Measurements from ENCODE around the gene BIVM.

The BIVM gene

GRCh38 chr13:102793611-102794355 lies 5.1 kb upstream of the BIVM start:
- H3K27me3 ChIP-seq (ENCODE audit: insufficient read depth, low read length) = peaks cover 12% of the 10 kb centered on the region
- peaks cover 30% of the 10 kb centered on the region for H3K36me3 ChIP-seq (ENCODE audit: insufficient read depth, low read depth, low read length)
- peaks cover 15% of the 10 kb centered on the region; the same call in 1 of the 2 replicates for H3K4me1 ChIP-seq (ENCODE audit: insufficient read depth, low read length)
- H3K4me3 ChIP-seq (ENCODE audit: low read length) = peak overlapping the region; percentile 23; the same call in 1 of the 2 replicates
- no peak overlapping the region; the same call in 1 of the 2 replicates for H3K9ac ChIP-seq (ENCODE audit: low read depth, low read length)
- H3K27ac ChIP-seq (ENCODE audit: low read length) = no peak overlapping the region
- no peaks in the 10 kb centered on the region for H3K9me3 ChIP-seq (ENCODE audit: insufficient read depth, low read depth, low read length)

- no peaks in the 10 kb centered on the region for H3K9me3 ChIP-seq (ENCODE audit: insufficient read depth, low read depth, low read length)
- no peak overlapping the region for H3K27ac ChIP-seq (ENCODE audit: low read length)
- H3K9ac ChIP-seq (ENCODE audit: low read depth, low read length) = no peak overlapping the region; the same call in 1 of the 2 replicates
- no peaks in the 10 kb centered on the region for H3K36me3 ChIP-seq (ENCODE audit: insufficient read depth, low read depth, low read length)
- peaks cover 38% of the 10 kb centered on the region for H3K27me3 ChIP-seq (ENCODE audit: insufficient read depth, low read length)
- peaks cover under 1% of the 10 kb centered on the region; the same call in 1 of the 2 replicates for H3K4me1 ChIP-seq (ENCODE audit: insufficient read depth, low read length)
- peak overlapping the region; percentile 95 for H3K4me3 ChIP-seq (ENCODE audit: low read length)
Measured at GRCh38 chr13:102799426-102800144, 666 bp downstream of the BIVM start.

DNA sequence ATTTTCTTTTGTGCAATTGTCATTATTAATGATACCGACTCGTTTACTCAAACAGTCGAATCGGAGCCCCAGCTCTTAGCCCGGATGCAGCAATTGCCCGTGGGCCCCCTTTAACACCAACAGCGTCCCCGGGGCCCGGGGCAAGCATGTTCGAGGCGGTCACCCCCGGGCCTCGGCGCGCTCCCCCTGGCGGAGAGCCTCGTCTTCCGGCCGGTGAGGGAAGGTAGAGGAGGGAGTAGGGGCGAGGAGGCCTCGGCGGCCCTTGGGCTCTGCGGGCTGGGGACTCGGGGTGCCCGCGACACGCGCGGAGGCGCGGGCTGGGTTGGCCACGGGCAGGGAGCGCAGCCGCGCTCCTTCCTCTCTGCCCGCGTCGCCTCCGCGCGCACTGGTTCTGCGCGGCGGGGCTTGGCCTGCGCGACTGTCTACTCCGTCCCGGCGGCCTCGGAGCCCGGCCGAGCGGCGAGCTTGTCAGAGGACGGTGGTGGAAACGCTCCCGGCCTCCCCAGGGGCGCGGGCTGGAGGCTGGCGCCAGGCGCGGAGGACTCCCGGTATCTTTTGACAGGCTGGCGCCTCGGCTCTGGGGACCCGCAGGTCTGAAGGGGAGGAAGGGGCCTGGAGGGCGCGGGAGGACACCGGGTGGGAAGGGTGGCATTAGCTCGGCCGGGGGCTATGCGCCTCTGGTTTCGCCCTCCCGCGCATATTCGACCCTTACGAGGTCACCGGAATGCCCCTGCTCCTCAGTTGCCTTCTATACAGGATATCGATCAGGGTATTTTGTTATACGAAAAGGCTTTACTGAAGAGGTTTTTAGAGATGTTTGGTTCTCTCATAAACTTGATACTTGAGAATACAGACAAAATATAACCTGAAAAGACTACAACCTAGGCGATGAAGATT lies 1.5 kb downstream of the BIVM start:
- Histone ChIP-seq H3K4me1 (ENCODE audit: insufficient read depth, low read length) (no peaks in the 10 kb centered on the region), H3K4me3 (ENCODE audit: low read length) (peak overlapping the region; percentile 95), H3K9ac (ENCODE audit: low read depth, low read length) (peak overlapping the region; percentile 45; the same call in 1 of the 2 replicates), H3K9me3 (ENCODE audit: insufficient read depth, low read depth, low read length) (no peaks in the 10 kb centered on the region), H3K36me3 (ENCODE audit: insufficient read depth, low read depth, low read length) (no peaks in the 10 kb centered on the region), H3K27me3 (ENCODE audit: insufficient read depth, low read length) (peaks cover 38% of the 10 kb centered on the region), H3K27ac (ENCODE audit: low read length) (no peak overlapping the region)

- Histone ChIP-seq H3K9ac (ENCODE audit: low read depth, low read length) (no peak overlapping the region), H3K27ac (ENCODE audit: low read length) (no peak overlapping the region), H3K9me3 (ENCODE audit: insufficient read depth, low read depth, low read length) (no peaks in the 10 kb centered on the region), H3K4me1 (ENCODE audit: insufficient read depth, low read length) (no peaks in the 10 kb centered on the region), H3K36me3 (ENCODE audit: insufficient read depth, low read depth, low read length) (no peaks in the 10 kb centered on the region), H3K27me3 (ENCODE audit: insufficient read depth, low read length) (peaks cover 10% of the 10 kb centered on the region), H3K4me3 (ENCODE audit: low read length) (no peak overlapping the region)
Measured at GRCh38 chr13:102805680-102806079, 6.8 kb downstream of the BIVM start.

GRCh38 chr13:102807699-102808098 lies 8.8 kb downstream of the BIVM start:
- Histone ChIP-seq H3K4me3 (ENCODE audit: low read length) (no peak overlapping the region), H3K9me3 (ENCODE audit: insufficient read depth, low read depth, low read length) (no peaks in the 10 kb centered on the region), H3K27ac (ENCODE audit: low read length) (no peak overlapping the region), H3K9ac (ENCODE audit: low read depth, low read length) (no peak overlapping the region), H3K27me3 (ENCODE audit: insufficient read depth, low read length) (no peaks in the 10 kb centered on the region), H3K36me3 (ENCODE audit: insufficient read depth, low read depth, low read length) (no peaks in the 10 kb centered on the region), H3K4me1 (ENCODE audit: insufficient read depth, low read length) (no peaks in the 10 kb centered on the region)

GRCh38 chr13:102812611-102813287 lies 13.8 kb downstream of the BIVM start:
- Histone ChIP-seq H3K27ac (ENCODE audit: low read length) (no peak overlapping the region), H3K4me3 (ENCODE audit: low read length) (no peak overlapping the region)

DNA sequence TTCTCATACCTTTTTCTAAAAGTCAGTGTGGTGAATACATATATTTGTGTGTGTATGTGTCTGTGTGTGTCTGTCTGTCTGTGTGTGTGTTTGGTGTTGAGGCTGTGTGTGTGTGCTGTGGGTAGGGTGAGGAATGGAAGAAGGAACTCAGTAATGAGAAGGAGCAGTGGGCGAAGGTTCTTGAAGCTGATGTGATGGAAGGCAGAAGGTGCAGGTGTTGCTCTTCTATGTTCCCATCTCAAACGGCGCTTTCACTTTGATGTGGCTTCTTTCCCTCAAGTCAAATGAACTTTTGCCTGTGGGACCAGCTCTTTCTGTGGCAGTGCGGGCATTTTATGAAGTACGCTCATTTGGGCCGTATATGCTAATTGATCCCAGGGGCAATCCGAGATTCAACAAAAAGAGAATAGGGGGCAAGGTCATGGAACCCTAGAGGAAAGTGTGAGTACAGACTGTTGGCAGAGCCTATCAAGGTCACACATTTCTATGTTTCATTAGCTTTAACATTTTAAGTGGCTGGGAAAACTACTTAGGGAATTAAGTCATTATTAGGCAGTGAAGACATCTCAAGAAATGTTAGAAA lies 15.2 kb downstream of the BIVM start:
- H3K9ac ChIP-seq (ENCODE audit: low read depth, low read length) = no peak overlapping the region
- no peak overlapping the region for H3K27ac ChIP-seq (ENCODE audit: low read length)
- no peaks in the 10 kb centered on the region; the same call in 1 of the 2 replicates for H3K4me1 ChIP-seq (ENCODE audit: insufficient read depth, low read length)
- H3K36me3 ChIP-seq (ENCODE audit: insufficient read depth, low read depth, low read length) = no peaks in the 10 kb centered on the region
- no peaks in the 10 kb centered on the region for H3K9me3 ChIP-seq (ENCODE audit: insufficient read depth, low read depth, low read length)
- no peak overlapping the region for H3K4me3 ChIP-seq (ENCODE audit: low read length)
- H3K27me3 ChIP-seq (ENCODE audit: insufficient read depth, low read length) = no peaks in the 10 kb centered on the region

More at GRCh38 chr13:102812611-102813287, 13.8 kb downstream of the BIVM start:
- H3K9me3 ChIP-seq (ENCODE audit: insufficient read depth, low read depth, low read length) = no peaks in the 10 kb centered on the region
- no peaks in the 10 kb centered on the region; the same call in 1 of the 2 replicates for H3K4me1 ChIP-seq (ENCODE audit: insufficient read depth, low read length)
- H3K36me3 ChIP-seq (ENCODE audit: insufficient read depth, low read depth, low read length) = no peaks in the 10 kb centered on the region
- no peak overlapping the region for H3K9ac ChIP-seq (ENCODE audit: low read depth, low read length)
- no peaks in the 10 kb centered on the region for H3K27me3 ChIP-seq (ENCODE audit: insufficient read depth, low read length)

DNA sequence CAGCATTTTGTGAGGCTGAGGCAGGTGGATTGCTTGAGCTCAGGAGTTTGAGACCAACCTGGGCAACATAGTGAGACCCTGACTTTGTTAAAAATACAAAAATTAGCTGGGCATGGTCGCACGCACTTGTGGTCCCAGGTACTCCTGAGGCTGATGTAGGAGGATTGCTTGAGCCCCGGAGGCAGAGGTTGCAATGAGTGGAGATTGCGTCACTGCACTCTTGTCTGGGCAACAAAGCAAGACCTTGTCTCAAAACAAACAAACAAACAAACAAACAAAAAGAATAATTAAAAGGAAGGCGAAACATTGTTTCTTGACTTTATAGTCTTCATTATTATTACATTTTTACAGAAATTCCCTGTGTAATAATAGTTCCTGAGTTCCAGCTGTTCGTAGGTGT lies 15.9 kb downstream of the BIVM start:
- Histone ChIP-seq H3K4me3 (ENCODE audit: low read length) (no peak overlapping the region), H3K27ac (ENCODE audit: low read length) (no peak overlapping the region), H3K4me1 (ENCODE audit: insufficient read depth, low read length) (no peaks in the 10 kb centered on the region; the same call in 1 of the 2 replicates), H3K9ac (ENCODE audit: low read depth, low read length) (no peak overlapping the region), H3K9me3 (ENCODE audit: insufficient read depth, low read depth, low read length) (no peaks in the 10 kb centered on the region), H3K27me3 (ENCODE audit: insufficient read depth, low read length) (no peaks in the 10 kb centered on the region), H3K36me3 (ENCODE audit: insufficient read depth, low read depth, low read length) (no peaks in the 10 kb centered on the region)

- Histone ChIP-seq H3K27me3 (ENCODE audit: insufficient read depth, low read length) (no peaks in the 10 kb centered on the region), H3K36me3 (ENCODE audit: insufficient read depth, low read depth, low read length) (no peaks in the 10 kb centered on the region), H3K4me1 (ENCODE audit: insufficient read depth, low read length) (no peaks in the 10 kb centered on the region; the same call in 1 of the 2 replicates), H3K4me3 (ENCODE audit: low read length) (no peak overlapping the region), H3K9me3 (ENCODE audit: insufficient read depth, low read depth, low read length) (no peaks in the 10 kb centered on the region), H3K9ac (ENCODE audit: low read depth, low read length) (no peak overlapping the region), H3K27ac (ENCODE audit: low read length) (no peak overlapping the region)
Measured at GRCh38 chr13:102815788-102816187, 16.9 kb downstream of the BIVM start.

DNA sequence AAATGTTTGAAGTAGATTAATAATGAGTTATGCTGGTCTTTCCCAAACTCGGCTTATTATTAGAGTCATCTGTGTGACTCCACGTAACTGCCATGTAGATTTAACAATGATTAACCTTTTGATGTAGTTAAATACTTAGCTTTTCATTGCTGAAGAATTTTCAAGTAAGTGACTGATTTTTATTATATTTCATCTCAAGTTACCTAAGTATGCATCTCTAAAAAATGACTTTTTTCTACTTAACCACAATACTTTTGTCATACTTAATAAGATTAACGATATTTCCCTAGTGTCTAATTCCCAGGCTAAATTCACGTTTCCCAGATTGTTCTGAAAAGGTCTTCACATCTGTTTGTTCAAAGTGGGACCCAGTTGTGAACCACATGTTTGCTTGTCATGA lies 17.8 kb downstream of the BIVM start:
- Histone ChIP-seq H3K36me3 (ENCODE audit: insufficient read depth, low read depth, low read length) (no peaks in the 10 kb centered on the region), H3K9ac (ENCODE audit: low read depth, low read length) (no peak overlapping the region), H3K27ac (ENCODE audit: low read length) (no peak overlapping the region), H3K27me3 (ENCODE audit: insufficient read depth, low read length) (no peaks in the 10 kb centered on the region), H3K4me1 (ENCODE audit: insufficient read depth, low read length) (no peaks in the 10 kb centered on the region; the same call in 1 of the 2 replicates), H3K4me3 (ENCODE audit: low read length) (no peak overlapping the region), H3K9me3 (ENCODE audit: insufficient read depth, low read depth, low read length) (no peaks in the 10 kb centered on the region)

Data from iPS-20b (cell line).